Measurements from ENCODE around the gene ELF2. TPM values are rescaled to one million over a fixed set of nuclear protein-coding genes. Genes with fewer than 3 reads are reported as not detected.
A peak's percentile ranks its signal among the peaks of the same experiment; 100 is the strongest.
"Not testable (repeated sequence)": the region's sequence is repeated elsewhere in the genome, so short reads cannot be mapped to it uniquely, and the experiment has no call there.

Gene ELF2
- total RNA-seq, 4 donors from 2014 or later: 58.1 to 76.6 (median 65.0) TPM

- peaks cover 11 to 13% of the 10 kb centered on the region in 2 donors for H3K4me1 ChIP-seq
- H3K4me3 ChIP-seq (replicated peaks in 1 of 3): no peak overlapping the region
- DNase-seq: no peak
- 88 to 97% methylated on average over 1 of the region's 1 CpG for WGBS, 2 donors
- H3K36me3 ChIP-seq: no peaks in the 10 kb centered on the region
- H3K9me3 ChIP-seq: no peaks in the 10 kb centered on the region
- H3K27me3 ChIP-seq: no peaks in the 10 kb centered on the region
- no peak overlapping the region for H3K27ac ChIP-seq
- TF ChIP-seq CTCF (IDR thresholded peaks at IDR 0.05): no peak
- no peak for TF ChIP-seq POLR2A (IDR thresholded peaks at IDR 0.05)
- intact Hi-C loops (cut with DNase I): loop anchor here (10.0 kb wide), 1 partner anchor 46 kb away; no protein-coding TSS in a partner anchor
These were observed 138.1 kb downstream of the ELF2 start for GRCh38 chr4:139038874-139039443.

GRCh38 chr4:139036885-139037284, 140.1 kb downstream of the ELF2 start:
- no peaks in the 10 kb centered on the region for H3K27me3 ChIP-seq
- TF ChIP-seq POLR2A (IDR thresholded peaks at IDR 0.05) (no peak), CTCF (IDR thresholded peaks at IDR 0.05) (no peak)
- H3K27ac ChIP-seq: no peak overlapping the region
- H3K36me3 ChIP-seq: no peaks in the 10 kb centered on the region
- 88 to 94% methylated on average over 2 of the region's 2 CpGs for WGBS, 2 donors
- H3K9me3 ChIP-seq: no peaks in the 10 kb centered on the region
- DNase-seq: no peak
- H3K4me1 ChIP-seq: peaks cover 16 to 18% of the 10 kb centered on the region in 2 donors
- intact Hi-C loops (cut with DNase I): loop anchor here (10.0 kb wide), 1 partner anchor 48 kb away; no protein-coding TSS in a partner anchor
- no peak overlapping the region for H3K4me3 ChIP-seq (replicated peaks in 1 of 3)

GRCh38 chr4:139035650-139036049, 141.4 kb downstream of the ELF2 start:
- H3K4me3 ChIP-seq (replicated peaks in 1 of 3): no peak overlapping the region
- DNase-seq: no peak
- no peaks in the 10 kb centered on the region for H3K27me3 ChIP-seq
- H3K9me3 ChIP-seq: no peaks in the 10 kb centered on the region
- intact Hi-C loops (cut with DNase I): loop anchor here (10.0 kb wide), 1 partner anchor 49 kb away; no protein-coding TSS in a partner anchor
- WGBS, 2 donors: 89 to 93% methylated on average over 5 of the region's 5 CpGs
- no peak overlapping the region for H3K27ac ChIP-seq
- no peaks in the 10 kb centered on the region for H3K36me3 ChIP-seq
- peaks cover 16 to 18% of the 10 kb centered on the region in 2 donors for H3K4me1 ChIP-seq
- TF ChIP-seq POLR2A (IDR thresholded peaks at IDR 0.05) (no peak), CTCF (IDR thresholded peaks at IDR 0.05) (no peak)

GRCh38 chr4:139030614-139031235, 146.3 kb downstream of the ELF2 start:
- WGBS, 2 donors: 36 to 50% methylated on average over 14 of the region's 14 CpGs
- TF ChIP-seq POLR2A (IDR thresholded peaks at IDR 0.05) (no peak), CTCF (IDR thresholded peaks at IDR 0.05) (peak; percentile 23 to 92 (median 84))
- no peak overlapping the region for H3K4me3 ChIP-seq (replicated peaks in 1 of 3)
- H3K27ac ChIP-seq: peak overlapping the region in 1 of 3 donors; percentile 88
- H3K27me3 ChIP-seq: no peaks in the 10 kb centered on the region
- intact Hi-C loops (cut with DNase I): loop anchor here (5.0 to 10.0 kb wide), 3 partner anchors 54 to 267 kb away; partner anchors contain the start of gene ELF2
- no peaks in the 10 kb centered on the region for H3K36me3 ChIP-seq
- no peaks in the 10 kb centered on the region for H3K9me3 ChIP-seq
- H3K4me1 ChIP-seq: peaks cover 21 to 36% of the 10 kb centered on the region in 2 donors
- peak; percentile 78 to 85 for DNase-seq

GRCh38 chr4:139029866-139030363, 147.1 kb downstream of the ELF2 start:
- H3K4me1 ChIP-seq: peaks cover 19 to 33% of the 10 kb centered on the region in 2 donors
- DNase-seq; H3K9me3 ChIP-seq; H3K36me3 ChIP-seq; H3K4me3 ChIP-seq (replicated peaks in 1 of 3); H3K27me3 ChIP-seq: not testable (repeated sequence)
- WGBS, 2 donors: 78 to 83% methylated on average over 6 of the region's 6 CpGs
- peak overlapping the region in 1 of 3 donors; percentile 88 for H3K27ac ChIP-seq
- intact Hi-C loops (cut with DNase I): loop anchor here (5.0 to 10.0 kb wide), 3 partner anchors 55 to 267 kb away; partner anchors contain the start of gene ELF2

All from thyroid gland (tissue), 4 donors.